ENCODE data around the gene PDE8B. TPM values are rescaled to one million over a fixed set of nuclear protein-coding genes. Genes with fewer than 3 reads are reported as not detected.

The PDE8B gene
- total and polyA plus RNA-seq, 11 donors, result 1.1 to 9.3 (median 3.4) TPM

GRCh38 chr5:77428526-77428925 lies 218.0 kb downstream of the PDE8B start:
- WGBS, 4 donors, result 90 to 97% (median 95%) methylated on average over 5 of the region's 5 CpGs
- Histone ChIP-seq H3K27me3 (no peaks in the 10 kb centered on the region), H3K27ac (peak overlapping the region in 2 of 12 donors; percentile 10 to 13), H3K36me3 (peaks cover 0 to 74% (median 56%) of the 10 kb centered on the region in 9 donors), H3K4me1 (peaks cover 0 to 12% (median 0%) of the 10 kb centered on the region in 12 donors), H3K9me3 (no peaks in the 10 kb centered on the region), H3K4me3 (no peak overlapping the region)
- ATAC-seq (no peak), DNase-seq (no peak)
- no peak for TF ChIP-seq CTCF (IDR thresholded peaks at IDR 0.05)
- TF ChIP-seq POLR2A (IDR thresholded peaks at IDR 0.05), result no peak
- intact Hi-C loops (cut with DNase I), result no loop called here

- Histone ChIP-seq H3K27me3 (no peaks in the 10 kb centered on the region), H3K27ac (no peak overlapping the region), H3K36me3 (peaks cover 0 to 86% (median 76%) of the 10 kb centered on the region in 9 donors), H3K4me3 (no peak overlapping the region), H3K9me3 (no peaks in the 10 kb centered on the region), H3K4me1 (peaks cover 0 to 12% (median 0%) of the 10 kb centered on the region in 12 donors)
- 97 to 100% (median 99%) methylated on average over 1 of the region's 1 CpG for WGBS, 4 donors
- intact Hi-C loops (cut with DNase I), result loop anchor here in 3 of 10 donors (10.0 kb wide), 1 partner anchor 286 kb away; no protein-coding TSS in a partner anchor
- DNase-seq (no peak), ATAC-seq (no peak)
- TF ChIP-seq POLR2A (IDR thresholded peaks at IDR 0.05), result no peak
- no peak for TF ChIP-seq CTCF (IDR thresholded peaks at IDR 0.05)
Measured at GRCh38 chr5:77430726-77431125, 220.2 kb downstream of the PDE8B start.

GRCh38 chr5:77431286-77431685 lies 220.8 kb downstream of the PDE8B start:
- no peak for ATAC-seq
- Histone ChIP-seq H3K4me3 (no peak overlapping the region), H3K9me3 (no peaks in the 10 kb centered on the region), H3K36me3 (peaks cover 0 to 86% (median 76%) of the 10 kb centered on the region in 9 donors), H3K4me1 (peaks cover 0 to 12% (median 0%) of the 10 kb centered on the region in 12 donors), H3K27me3 (no peaks in the 10 kb centered on the region), H3K27ac (no peak overlapping the region)
- intact Hi-C loops (cut with DNase I), result loop anchor here in 3 of 10 donors (10.0 kb wide), 1 partner anchor 286 kb away; no protein-coding TSS in a partner anchor
- DNase-seq, result no peak
- no peak for TF ChIP-seq CTCF (IDR thresholded peaks at IDR 0.05)
- no peak for TF ChIP-seq POLR2A (IDR thresholded peaks at IDR 0.05)
- WGBS, 4 donors, result 97 to 99% (median 97%) methylated on average over 3 of the region's 3 CpGs

GRCh38 chr5:77431719-77432118 lies 221.2 kb downstream of the PDE8B start:
- Histone ChIP-seq H3K9me3 (no peaks in the 10 kb centered on the region), H3K4me3 (no peak overlapping the region), H3K27ac (no peak overlapping the region), H3K4me1 (peaks cover 0 to 12% (median 0%) of the 10 kb centered on the region in 12 donors), H3K36me3 (peaks cover 0 to 86% (median 76%) of the 10 kb centered on the region in 9 donors), H3K27me3 (no peaks in the 10 kb centered on the region)
- intact Hi-C loops (cut with DNase I), result loop anchor here in 3 of 10 donors (10.0 kb wide), 1 partner anchor 287 kb away; no protein-coding TSS in a partner anchor
- WGBS, 4 donors, result 91 to 97% (median 94%) methylated on average over 1 of the region's 1 CpG
- TF ChIP-seq POLR2A (IDR thresholded peaks at IDR 0.05) (no peak), CTCF (IDR thresholded peaks at IDR 0.05) (no peak)
- no peak for DNase-seq
- ATAC-seq, result no peak
